ENCODE data around the gene PCDHB4.
"Not testable (repeated sequence)": the region's sequence is repeated elsewhere in the genome, so short reads cannot be mapped to it uniquely, and the experiment has no call there.

GRCh38 chr5:141102471-141102870, 19.1 kb upstream of the PCDHB4 start:
- not testable (repeated sequence) for TF ChIP-seq CTCF (IDR thresholded peaks at IDR 0.05; ENCODE audit: insufficient read depth, low read depth, low read length); EZH2 (IDR thresholded peaks at IDR 0.05; ENCODE audit: insufficient read depth, low read length)
